ENCODE data around the gene LCLAT1.

DNA sequence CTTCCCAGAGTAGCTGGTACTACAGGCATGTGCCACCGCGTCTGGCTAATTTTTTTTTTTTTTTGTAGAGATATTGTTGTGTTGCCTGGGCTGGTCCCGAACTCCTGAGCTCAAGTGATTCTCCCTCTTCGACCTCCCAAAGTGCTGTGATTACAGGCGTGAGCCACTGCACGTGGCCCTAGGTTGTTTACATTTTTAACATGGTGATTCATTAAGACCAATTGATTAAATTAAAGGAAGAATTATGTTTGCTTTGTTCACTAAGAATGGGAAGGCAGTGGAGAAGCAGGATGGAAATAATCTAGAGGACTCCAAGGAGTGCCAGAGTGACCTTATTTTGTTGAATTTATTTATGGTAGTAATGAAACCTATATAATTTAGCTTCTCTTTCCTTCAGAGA, 7.5 kb downstream of the LCLAT1 start:
- TF ChIP-seq POLR2A (IDR thresholded peaks at IDR 0.05; ENCODE audit: low read length) (no peak), GATA1 (IDR thresholded peaks at IDR 0.05; ENCODE audit: low read depth, low read length) (no peak)

Measured in erythroblast (primary cell).